Caco-2 (cell line): ENCODE data around the gene ACTR1A. TPM values are rescaled to one million over a fixed set of nuclear protein-coding genes. Genes with fewer than 3 reads are reported as not detected.

Experiments
- BruUV-seq: library from RNA; stranded (reverse); fragments of 400-500 nt; replicated peaks from 2 replicates; lab custom pipeline; 2021; lab: Mats Ljungman, UMichigan
- CTCF ChIA-PET: fragments of 300-600 bp; sonication (Branson Sonifier 250); formaldehyde crosslinking; loops from one replicate; lab custom pipeline; 2022; ENCODE audit warnings: antibody characterized with exemption; lab: Charles Lee
- POLR2A ChIA-PET: fragments of 300-600 bp; sonication (Branson Sonifier 250); formaldehyde crosslinking; loops from one replicate; lab custom pipeline; 2022; ENCODE audit warnings: antibody characterized with exemption; lab: Charles Lee
- DNase-seq, 2 experiments: peaks; one replicate each; pipeline versions ENCODE4 v3.0.0 to v3.0.0-alpha.2; 2020 to 2022
- H3K27me3 ChIP-seq: replicated peaks from 2 replicates; pipeline ENCODE4 v1.6.0; 2011; ENCODE audit warnings: low read length; ENCODE audit not compliant: control insufficient read depth, insufficient read depth
- H3K36me3 ChIP-seq: 2 replicates; pipeline ENCODE4 v1.5.1; 2011; ENCODE audit warnings: low read length; ENCODE audit not compliant: control insufficient read depth, insufficient read depth
- H3K4me1 ChIP-seq: fragments of 250-450 bp; sonication (Bioruptor Pico); 2 replicates; pipeline ENCODE4 v1.5.1; 2020; ENCODE audit warnings: mild to moderate bottlenecking
- H3K4me3 ChIP-seq: 2 replicates; pipeline ENCODE4 v1.5.1; 2011; ENCODE audit warnings: low read depth, mild to moderate bottlenecking, control low read depth, low read length
- H3K9me3 ChIP-seq: fragments of 250-450 bp; sonication (Bioruptor Pico); 2 replicates; pipeline ENCODE4 v1.5.1; 2020; ENCODE audit warnings: mild to moderate bottlenecking, moderate library complexity
- H3K27ac Mint-ChIP-seq: one replicate; pipeline ENCODE4 v1.8.0; 2022; ENCODE audit warnings: mixed read lengths; ENCODE audit not compliant: unreplicated experiment
- H3K27me3 Mint-ChIP-seq: one replicate; pipeline ENCODE4 v1.8.0; 2022; ENCODE audit warnings: mixed read lengths; ENCODE audit not compliant: insufficient read depth, unreplicated experiment
- H3K36me3 Mint-ChIP-seq: one replicate; pipeline ENCODE4 v1.8.0; 2022; ENCODE audit warnings: mild to moderate bottlenecking, mixed read lengths; ENCODE audit not compliant: insufficient read depth, unreplicated experiment
- H3K4me1 Mint-ChIP-seq: one replicate; pipeline ENCODE4 v1.8.0; 2022; ENCODE audit warnings: low read depth, mixed read lengths; ENCODE audit not compliant: unreplicated experiment
- H3K4me3 Mint-ChIP-seq: one replicate; pipeline ENCODE4 v1.8.0; 2022; ENCODE audit warnings: mild to moderate bottlenecking, moderate library complexity, mixed read lengths; ENCODE audit not compliant: unreplicated experiment
- H3K9me3 Mint-ChIP-seq: one replicate; pipeline ENCODE4 v1.8.0; 2022; ENCODE audit warnings: mixed read lengths; ENCODE audit not compliant: unreplicated experiment
- CTCF ChIP-seq, 2 experiments: fragments of 200-600 bp in 1 of 2; IDR thresholded peaks; 1 replicate in 1 of 2; 2 replicates in 1 of 2; pipeline versions ENCODE4 v1.5.1 to v1.8.0; 2011 to 2022; ENCODE audit warnings: antibody characterized with exemption in 1 of 2, control low read depth in 1 of 2, inconsistent platforms in 1 of 2, low read depth in 1 of 2, low read length in 1 of 2, mild to moderate bottlenecking in 1 of 2, moderate library complexity in 1 of 2; ENCODE audit not compliant: insufficient read depth in 1 of 2, severe bottlenecking in 1 of 2, unreplicated experiment in 1 of 2
- intact Hi-C: fragments of 100-400 bp; cut with micrococcal nuclease; formaldehyde crosslinking; loops from one replicate; pipeline ENCODE4 v1.10.0; 2022; ENCODE audit not compliant: unreplicated experiment
- total RNA-seq: library from RNA; stranded (reverse); gene quantifications from 2 replicates; pipeline ENCODE4 v1.2.3, GENCODE V29; 2022

ACTR1A gene
- total RNA-seq, 1 experiment from 2014 or later = 65.9 TPM

DNA sequence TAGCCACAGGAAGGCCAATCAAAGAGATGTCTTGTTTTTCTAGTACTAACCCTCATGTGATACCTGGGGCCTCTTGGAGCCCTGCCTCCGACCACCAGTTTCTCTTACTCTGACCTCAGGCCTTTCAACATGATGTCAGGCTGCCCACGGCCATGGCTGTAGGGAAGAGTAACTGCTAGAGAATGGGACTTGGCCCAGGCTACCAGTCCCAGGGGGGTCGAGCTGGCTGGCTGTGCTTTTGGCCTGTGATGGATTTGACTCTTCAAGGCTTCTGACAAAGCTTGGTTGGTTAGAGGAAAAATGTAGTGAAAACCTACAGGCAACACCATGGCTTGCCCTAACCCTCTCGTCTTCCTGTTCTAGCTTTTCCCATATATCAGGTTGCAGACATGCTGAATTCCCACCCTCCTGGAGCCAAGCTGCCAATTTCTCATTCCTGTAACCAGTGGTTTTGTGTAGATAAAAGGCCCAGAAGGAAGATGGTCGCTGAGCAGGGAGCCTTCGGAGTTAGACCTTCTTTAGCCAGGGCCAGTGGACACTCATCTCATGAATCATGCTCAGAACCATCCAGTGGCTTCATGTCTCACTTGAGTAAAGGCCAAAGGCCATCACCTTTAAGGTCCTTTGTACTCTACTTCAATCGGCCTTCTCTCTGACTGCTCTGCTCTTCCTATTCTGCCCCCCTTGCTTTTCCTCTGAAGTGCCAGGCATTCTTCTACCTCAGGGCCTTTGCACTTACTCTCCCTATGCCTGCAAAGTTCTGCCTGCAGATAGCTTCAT, 20.9 kb upstream of the ACTR1A start:
- no peak overlapping the region for H3K27ac Mint-ChIP-seq

DNA sequence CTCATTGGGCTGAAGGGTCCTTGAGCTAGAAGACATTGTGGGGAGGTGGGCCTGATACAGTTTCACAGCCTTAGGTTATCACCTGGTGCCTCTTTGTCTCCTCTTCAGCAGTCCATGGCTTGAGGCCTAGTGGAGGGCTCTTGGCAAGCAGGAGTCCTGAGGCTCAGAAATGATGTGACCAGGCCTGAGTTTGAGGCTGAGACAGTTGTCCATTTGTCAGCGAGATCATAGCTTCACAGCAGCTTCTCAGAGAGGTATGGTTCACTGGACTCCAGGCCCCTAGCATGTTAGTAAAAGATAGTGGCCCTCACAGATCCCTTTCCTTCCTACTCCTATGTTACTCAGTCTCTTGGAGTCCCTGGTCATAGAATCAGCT, 20.4 kb upstream of the ACTR1A start:
- H3K9me3 ChIP-seq = no peaks in the 10 kb centered on the region
- H3K4me1 Mint-ChIP-seq = peaks cover 13% of the 10 kb centered on the region
- H3K36me3 ChIP-seq = no peaks in the 10 kb centered on the region
- H3K4me3 Mint-ChIP-seq = no peak overlapping the region
- no peak for TF ChIP-seq CTCF (IDR thresholded peaks at IDR 0.05; ENCODE audit: insufficient read depth in 1 of 2, low read depth in 1 of 2, low read length in 1 of 2, severe bottlenecking in 1 of 2, unreplicated experiment in 1 of 2)
- no peaks in the 10 kb centered on the region for H3K36me3 Mint-ChIP-seq
- no peak overlapping the region for H3K4me3 ChIP-seq
- H3K27me3 Mint-ChIP-seq = no peaks in the 10 kb centered on the region
- BruUV-seq = no TSS peak
- H3K9me3 Mint-ChIP-seq = no peaks in the 10 kb centered on the region
- no peaks in the 10 kb centered on the region for H3K4me1 ChIP-seq
- no peak for DNase-seq
- no peaks in the 10 kb centered on the region for H3K27me3 ChIP-seq
- H3K27ac Mint-ChIP-seq = no peak overlapping the region
- intact Hi-C loops = no loop called here
- CTCF ChIA-PET = interaction anchor here (0.6 to 1.3 kb wide), 4 partner anchors 19 to 757 kb away, joined by 3 to 4 read pairs (median 3); no protein-coding TSS in a partner anchor
- POLR2A ChIA-PET = no interaction called here

More for the DNA sequence above, 20.9 kb upstream of the ACTR1A start:
- no TSS peak for BruUV-seq
- intact Hi-C loops = no loop called here
- TF ChIP-seq CTCF (IDR thresholded peaks at IDR 0.05; ENCODE audit: insufficient read depth in 1 of 2, low read depth in 1 of 2, low read length in 1 of 2, severe bottlenecking in 1 of 2, unreplicated experiment in 1 of 2) = no peak
- no peaks in the 10 kb centered on the region for H3K9me3 Mint-ChIP-seq
- ChIA-PET POLR2A (no interaction called here), CTCF (interaction anchor here (0.6 to 1.3 kb wide), 3 partner anchors 19 to 757 kb away, joined by 3 to 4 read pairs (median 3); no protein-coding TSS in a partner anchor)
- peaks cover 13% of the 10 kb centered on the region for H3K4me1 Mint-ChIP-seq
- no peaks in the 10 kb centered on the region for H3K9me3 ChIP-seq
- no peak overlapping the region for H3K4me3 ChIP-seq
- H3K4me3 Mint-ChIP-seq = no peak overlapping the region
- H3K4me1 ChIP-seq = no peaks in the 10 kb centered on the region
- H3K36me3 Mint-ChIP-seq = no peaks in the 10 kb centered on the region
- DNase-seq = no peak
- H3K27me3 ChIP-seq = no peaks in the 10 kb centered on the region
- no peaks in the 10 kb centered on the region for H3K27me3 Mint-ChIP-seq
- no peaks in the 10 kb centered on the region for H3K36me3 ChIP-seq

- H3K4me3 ChIP-seq = no peak overlapping the region
- intact Hi-C loops = no loop called here
- H3K36me3 ChIP-seq = no peaks in the 10 kb centered on the region
- no peak for TF ChIP-seq CTCF (IDR thresholded peaks at IDR 0.05; ENCODE audit: insufficient read depth in 1 of 2, low read depth in 1 of 2, low read length in 1 of 2, severe bottlenecking in 1 of 2, unreplicated experiment in 1 of 2)
- ChIA-PET POLR2A (no interaction called here), CTCF (no interaction called here)
- no peaks in the 10 kb centered on the region for H3K4me1 ChIP-seq
- Mint-ChIP-seq H3K4me1 (peaks cover 12% of the 10 kb centered on the region), H3K9me3 (no peaks in the 10 kb centered on the region), H3K27ac (no peak overlapping the region), H3K27me3 (no peaks in the 10 kb centered on the region), H3K4me3 (no peak overlapping the region), H3K36me3 (no peaks in the 10 kb centered on the region)
- no peaks in the 10 kb centered on the region for H3K9me3 ChIP-seq
- no peaks in the 10 kb centered on the region for H3K27me3 ChIP-seq
- DNase-seq = no peak
- no TSS peak for BruUV-seq
Measured at GRCh38 chr10:102519246-102519825, 16.8 kb upstream of the ACTR1A start.
